Mesothelial cell of epicardium (in vitro differentiated cells): ENCODE measurements around the gene C3orf49. TPM values are rescaled to one million over a fixed set of nuclear protein-coding genes. Genes with fewer than 3 reads are reported as not detected.

Experiments
- DNase-seq, 2 experiments: peaks; one replicate each; pipeline ENCODE4 v3.0.0; 2021; ENCODE audit warnings: low spot score in 2 of 2; ENCODE audit not compliant: unreplicated experiment in 2 of 2
- H3K27ac Mint-ChIP-seq: 2 replicates; pipeline ENCODE4 v1.8.0; 2021; ENCODE audit warnings: mixed read lengths
- H3K27me3 Mint-ChIP-seq: 2 replicates; pipeline ENCODE4 v1.8.0; 2021; ENCODE audit warnings: low read depth, mixed read lengths
- H3K36me3 Mint-ChIP-seq: 2 replicates; pipeline ENCODE4 v1.8.0; 2021; ENCODE audit warnings: mixed read lengths
- H3K4me1 Mint-ChIP-seq: 2 replicates; pipeline ENCODE4 v1.8.0; 2021; ENCODE audit warnings: mixed read lengths
- H3K4me3 Mint-ChIP-seq: 2 replicates; pipeline ENCODE4 v1.8.0; 2021; ENCODE audit warnings: mild to moderate bottlenecking, moderate library complexity, mixed read lengths
- H3K9me3 Mint-ChIP-seq: 2 replicates; pipeline ENCODE4 v1.8.0; 2021; ENCODE audit warnings: mixed read lengths
- CTCF ChIP-seq: fragments of 200-600 bp; sonication (generic); IDR thresholded peaks from one replicate; pipeline ENCODE4 v1.5.0; 2021; ENCODE audit warnings: antibody characterized with exemption; ENCODE audit not compliant: unreplicated experiment
- total RNA-seq: library from RNA; stranded (reverse); gene quantifications from 3 replicates; pipeline ENCODE4 v1.2.1, GENCODE V29; 2021

The C3orf49 gene
- total RNA-seq, 1 donor from 2014 or later = not detected

- no peak for TF ChIP-seq CTCF
Observed at GRCh38 chr3:63886858-63887257, 67.8 kb downstream of the C3orf49 start.

GRCh38 chr3:63891518-63891917, 72.4 kb downstream of the C3orf49 start:
- DNase-seq = no peak
- no peak for TF ChIP-seq CTCF
- Mint-ChIP-seq H3K36me3 (peaks cover 2% of the 10 kb centered on the region), H3K4me3 (no peak overlapping the region), H3K4me1 (no peaks in the 10 kb centered on the region), H3K9me3 (no peaks in the 10 kb centered on the region), H3K27me3 (no peaks in the 10 kb centered on the region), H3K27ac (no peak overlapping the region)

More at GRCh38 chr3:63886858-63887257, 67.8 kb downstream of the C3orf49 start:
- Mint-ChIP-seq H3K27me3 (no peaks in the 10 kb centered on the region), H3K9me3 (no peaks in the 10 kb centered on the region), H3K4me3 (no peak overlapping the region), H3K27ac (no peak overlapping the region), H3K4me1 (peaks cover 5% of the 10 kb centered on the region), H3K36me3 (peaks cover 2% of the 10 kb centered on the region)
- DNase-seq = no peak

GRCh38 chr3:63892773-63893352, 73.8 kb downstream of the C3orf49 start:
- Mint-ChIP-seq H3K4me3 (no peak overlapping the region), H3K4me1 (peaks cover 4% of the 10 kb centered on the region), H3K27ac (no peak overlapping the region), H3K9me3 (no peaks in the 10 kb centered on the region), H3K27me3 (no peaks in the 10 kb centered on the region), H3K36me3 (peaks cover 2% of the 10 kb centered on the region)
- DNase-seq = no peak
- no peak for TF ChIP-seq CTCF

DNA sequence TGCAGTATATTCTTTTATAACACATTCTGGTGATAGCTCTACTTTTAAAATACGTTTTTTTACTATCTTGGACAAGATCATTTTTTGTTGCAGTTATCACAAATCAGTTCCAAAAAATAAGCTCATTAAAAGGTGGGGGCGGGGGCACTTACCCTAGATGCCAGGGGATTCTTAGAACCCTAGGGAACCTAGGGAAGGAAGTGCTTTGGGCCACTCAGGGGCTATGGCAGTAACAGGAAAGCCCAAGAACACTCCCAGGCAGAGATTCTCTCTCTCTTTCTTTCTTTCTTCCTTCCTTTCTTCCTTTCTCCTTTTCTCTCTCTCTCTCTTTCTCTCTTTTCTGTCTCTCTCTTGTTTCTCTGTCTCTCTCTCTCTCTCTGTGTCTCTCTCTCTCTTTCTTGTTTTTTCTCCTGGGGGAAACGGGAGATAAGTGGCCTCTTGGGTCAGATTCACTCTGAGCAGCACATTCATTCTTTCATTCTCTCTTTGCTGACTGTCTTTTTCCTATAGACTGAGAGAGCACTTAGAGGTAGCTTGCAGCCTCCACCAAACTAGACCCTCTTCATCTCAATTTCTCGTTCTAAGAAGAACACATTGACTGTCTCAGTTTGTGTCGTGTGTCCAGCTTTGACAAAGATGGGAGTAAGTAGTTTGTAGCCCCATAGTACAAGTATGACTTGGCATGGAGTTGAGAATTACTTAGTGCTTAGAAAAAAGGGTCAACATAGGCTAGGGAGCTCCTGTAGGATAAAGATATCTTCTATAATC, 76.5 kb downstream of the C3orf49 start:
- Mint-ChIP-seq H3K36me3 (peaks cover 13% of the 10 kb centered on the region), H3K9me3 (no peaks in the 10 kb centered on the region), H3K4me1 (peaks cover 7% of the 10 kb centered on the region), H3K27me3 (no peaks in the 10 kb centered on the region), H3K27ac (no peak overlapping the region), H3K4me3 (no peak overlapping the region)
- DNase-seq = no peak
- no peak for TF ChIP-seq CTCF

DNA sequence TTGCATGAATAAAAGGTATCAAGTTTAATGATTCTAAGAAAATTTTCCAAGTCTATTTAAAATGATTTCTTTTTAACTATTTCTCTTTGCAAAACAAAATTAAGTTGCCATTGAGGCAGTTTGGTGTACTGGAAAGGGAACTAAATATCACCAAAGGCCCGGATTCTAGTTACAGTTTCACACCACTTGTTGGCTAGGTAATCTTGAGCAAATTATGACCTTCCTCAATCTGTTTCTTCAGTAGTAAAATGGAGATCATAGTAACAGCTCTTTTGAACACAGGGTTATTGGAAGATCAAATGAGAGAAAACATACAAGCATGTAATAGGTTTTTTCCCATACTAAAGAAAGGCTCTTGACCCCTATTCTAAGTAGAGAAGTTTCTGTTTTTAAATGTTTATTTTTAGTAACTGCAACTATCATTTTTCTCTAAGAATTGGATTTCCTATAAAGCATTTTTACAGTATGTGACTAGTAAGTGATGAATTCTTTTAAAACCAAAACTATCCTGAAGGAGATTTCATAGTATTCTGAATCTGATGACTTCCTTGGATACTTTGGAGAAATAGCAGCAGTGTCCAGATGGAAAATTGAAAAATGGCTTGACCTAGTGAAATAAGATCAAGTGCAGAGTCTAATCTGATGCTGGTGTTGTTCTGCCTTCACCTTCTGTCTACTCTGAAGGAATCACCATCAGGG, 77.4 kb downstream of the C3orf49 start:
- no peaks in the 10 kb centered on the region for H3K27me3 Mint-ChIP-seq
- no peak for DNase-seq
- H3K36me3 Mint-ChIP-seq = peaks cover 15% of the 10 kb centered on the region
- peaks cover 7% of the 10 kb centered on the region for H3K4me1 Mint-ChIP-seq
- H3K27ac Mint-ChIP-seq = no peak overlapping the region
- no peaks in the 10 kb centered on the region for H3K9me3 Mint-ChIP-seq
- no peak for TF ChIP-seq CTCF
- no peak overlapping the region for H3K4me3 Mint-ChIP-seq

Other genes with a start within 250 kb of the C3orf49 start
- gene SNTN, start 166.6 kb upstream of the C3orf49 start, total RNA-seq = 0.22 to 0.23 TPM in 2 of 3 replicates, not detected in the other
- 38.2 to 42.6 TPM (median 41.8 TPM) in 3 replicates for gene THOC7, start 44.5 kb downstream of the C3orf49 start, total RNA-seq
- 28.2 to 29.4 TPM (median 28.7 TPM) in 3 replicates for gene ATXN7, start 44.6 kb downstream of the C3orf49 start, total RNA-seq
- not detected in 3 replicates for gene SCAANT1, start 93.1 kb downstream of the C3orf49 start, total RNA-seq
- 70.1 to 74.9 TPM (median 73.4 TPM) in 3 replicates for gene PSMD6, start 204.2 kb downstream of the C3orf49 start, total RNA-seq